Progenitor cell of endocrine pancreas (in vitro differentiated cells): ENCODE results near the gene SARM1. TPM values are rescaled to one million over a fixed set of nuclear protein-coding genes. Genes with fewer than 3 reads are reported as not detected.

Source experiments
- DNase-seq: peaks from one replicate; pipeline ENCODE4 v3.0.0; 2021; ENCODE audit warnings: low spot score; ENCODE audit not compliant: unreplicated experiment
- H3K27ac Mint-ChIP-seq: 2 replicates; pipeline ENCODE4 v1.8.0; 2021; ENCODE audit warnings: mild to moderate bottlenecking, moderate library complexity, mixed read lengths
- H3K27me3 Mint-ChIP-seq: 2 replicates; pipeline ENCODE4 v1.8.0; 2021; ENCODE audit warnings: mixed read lengths
- H3K36me3 Mint-ChIP-seq: 2 replicates; pipeline ENCODE4 v1.8.0; 2022; ENCODE audit warnings: mixed read lengths; ENCODE audit not compliant: insufficient read depth
- H3K4me1 Mint-ChIP-seq: 2 replicates; pipeline ENCODE4 v1.8.0; 2021; ENCODE audit warnings: low read depth, mixed read lengths
- H3K4me3 Mint-ChIP-seq: 2 replicates; pipeline ENCODE4 v1.8.0; 2021; ENCODE audit warnings: low read depth, mild to moderate bottlenecking, moderate library complexity, mixed read lengths
- H3K9me3 Mint-ChIP-seq: 2 replicates; pipeline ENCODE4 v1.8.0; 2021; ENCODE audit warnings: low read depth, mixed read lengths
- total RNA-seq: library from RNA; stranded (reverse); gene quantifications from 2 replicates; pipeline ENCODE4 v1.2.1, GENCODE V29; 2021
- TF ChIP-seq, protein P1 (sequence below): fragments of 200-600 bp; sonication (generic); IDR thresholded peaks from one replicate; pipeline ENCODE4 v1.5.0; 2021; ENCODE audit warnings: antibody characterized with exemption, mild to moderate bottlenecking; ENCODE audit not compliant: unreplicated experiment

Gene SARM1
- total RNA-seq, 1 donor from 2014 or later = 20.0 TPM

DNA sequence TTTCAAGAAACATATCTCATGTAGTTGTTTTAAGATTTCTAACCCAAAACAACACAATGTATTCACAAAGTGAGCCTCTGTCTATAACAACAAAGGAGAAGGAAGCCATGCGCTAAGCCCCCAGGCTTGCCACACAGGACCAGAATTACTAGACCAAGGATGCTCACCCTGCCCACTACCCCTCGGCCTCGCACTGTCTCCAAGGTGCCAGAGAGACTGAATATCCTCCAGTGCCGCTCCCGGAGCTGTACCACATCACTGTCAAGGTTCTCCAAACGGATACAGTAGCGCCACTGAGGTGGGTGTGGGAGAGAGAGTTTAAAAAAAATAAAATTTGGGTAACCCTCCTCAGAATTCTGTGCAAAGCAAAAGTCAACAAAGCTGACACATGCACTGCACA, 21.2 kb upstream of the SARM1 start:
- no peaks in the 10 kb centered on the region for H3K27me3 Mint-ChIP-seq
- TF ChIP-seq, protein P1, sequence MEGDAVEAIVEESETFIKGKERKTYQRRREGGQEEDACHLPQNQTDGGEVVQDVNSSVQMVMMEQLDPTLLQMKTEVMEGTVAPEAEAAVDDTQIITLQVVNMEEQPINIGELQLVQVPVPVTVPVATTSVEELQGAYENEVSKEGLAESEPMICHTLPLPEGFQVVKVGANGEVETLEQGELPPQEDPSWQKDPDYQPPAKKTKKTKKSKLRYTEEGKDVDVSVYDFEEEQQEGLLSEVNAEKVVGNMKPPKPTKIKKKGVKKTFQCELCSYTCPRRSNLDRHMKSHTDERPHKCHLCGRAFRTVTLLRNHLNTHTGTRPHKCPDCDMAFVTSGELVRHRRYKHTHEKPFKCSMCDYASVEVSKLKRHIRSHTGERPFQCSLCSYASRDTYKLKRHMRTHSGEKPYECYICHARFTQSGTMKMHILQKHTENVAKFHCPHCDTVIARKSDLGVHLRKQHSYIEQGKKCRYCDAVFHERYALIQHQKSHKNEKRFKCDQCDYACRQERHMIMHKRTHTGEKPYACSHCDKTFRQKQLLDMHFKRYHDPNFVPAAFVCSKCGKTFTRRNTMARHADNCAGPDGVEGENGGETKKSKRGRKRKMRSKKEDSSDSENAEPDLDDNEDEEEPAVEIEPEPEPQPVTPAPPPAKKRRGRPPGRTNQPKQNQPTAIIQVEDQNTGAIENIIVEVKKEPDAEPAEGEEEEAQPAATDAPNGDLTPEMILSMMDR = no peak
- no peak overlapping the region for H3K4me3 Mint-ChIP-seq
- H3K4me1 Mint-ChIP-seq = no peaks in the 10 kb centered on the region
- H3K9me3 Mint-ChIP-seq = no peaks in the 10 kb centered on the region
- no peak for DNase-seq
- peaks cover 20% of the 10 kb centered on the region for H3K36me3 Mint-ChIP-seq
- no peak overlapping the region for H3K27ac Mint-ChIP-seq

DNA sequence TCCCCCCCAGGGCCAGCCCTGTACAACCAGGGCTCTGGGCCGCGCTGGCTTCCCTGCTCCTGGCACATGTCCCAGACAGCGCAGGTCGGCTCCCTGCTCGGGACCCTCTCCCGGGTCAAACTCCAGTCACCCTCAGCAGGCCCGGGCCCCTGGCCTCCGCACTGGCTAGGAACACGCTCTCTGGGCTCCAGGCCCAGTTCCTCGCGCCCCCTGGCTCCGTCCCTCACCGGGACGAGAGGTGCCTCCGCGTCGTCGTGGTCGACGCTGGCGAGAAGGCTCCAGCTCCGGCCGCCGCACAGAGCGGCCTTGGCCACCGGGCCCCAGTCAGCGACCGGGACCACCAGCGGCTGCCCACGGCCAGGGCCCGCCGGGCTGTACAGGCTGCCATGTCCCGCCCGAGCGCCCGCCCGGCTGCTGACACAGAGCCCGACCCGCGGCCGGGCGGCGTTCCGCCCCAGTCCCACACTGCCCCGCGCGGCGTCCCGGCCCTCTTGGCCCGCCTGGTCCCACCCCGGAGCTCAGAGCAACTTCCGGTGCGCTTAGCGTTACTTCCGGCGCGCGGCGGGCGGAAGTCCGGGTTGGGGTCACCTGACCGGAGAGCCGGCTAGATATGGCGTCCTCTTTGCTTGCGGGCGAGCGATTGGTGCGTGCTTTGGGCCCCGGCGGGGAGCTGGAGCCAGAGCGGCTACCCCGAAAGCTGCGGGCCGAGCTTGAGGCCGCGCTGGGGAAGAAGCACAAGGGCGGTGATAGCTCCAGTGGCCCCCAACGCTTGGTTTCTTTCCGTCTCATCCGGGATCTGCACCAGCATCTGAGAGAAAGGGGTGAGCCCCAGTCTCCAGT, 14.2 kb upstream of the SARM1 start, which contains the start of gene POLDIP2:
POLDIP2 (minus strand) TSS at position 467 of the 840 bp plus-strand sequence; CDS start at position 388, 79 bp downstream.
- no peaks in the 10 kb centered on the region for H3K27me3 Mint-ChIP-seq
- H3K9me3 Mint-ChIP-seq = no peaks in the 10 kb centered on the region
- TF ChIP-seq, protein P1 = peak; percentile 15
- H3K4me1 Mint-ChIP-seq = peaks cover 18% of the 10 kb centered on the region
- peaks cover 17% of the 10 kb centered on the region for H3K36me3 Mint-ChIP-seq
- peak within 1 kb of the TSS; percentile 95 for H3K27ac Mint-ChIP-seq
- DNase-seq = peak; percentile 88
- H3K4me3 Mint-ChIP-seq = peak within 1 kb of the TSS; percentile 87

DNA sequence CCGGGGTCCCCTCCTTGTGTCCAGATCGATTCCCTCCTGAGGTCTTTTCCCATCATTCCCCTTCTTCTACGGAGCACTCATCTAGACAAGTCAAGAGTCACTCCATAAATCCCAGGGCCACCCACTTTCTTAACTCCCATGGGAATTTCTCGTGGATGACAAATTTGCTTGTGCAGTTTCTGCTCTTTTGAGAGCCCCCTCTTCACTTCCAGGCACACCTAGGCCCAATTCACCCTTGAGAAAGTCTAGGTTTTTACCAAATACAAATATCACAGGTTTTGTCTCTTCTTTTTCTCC, 13.6 kb upstream of the SARM1 start:
- DNase-seq = no peak
- H3K4me1 Mint-ChIP-seq = peaks cover 18% of the 10 kb centered on the region
- peaks cover 17% of the 10 kb centered on the region for H3K36me3 Mint-ChIP-seq
- H3K27me3 Mint-ChIP-seq = no peaks in the 10 kb centered on the region
- H3K9me3 Mint-ChIP-seq = no peaks in the 10 kb centered on the region
- H3K4me3 Mint-ChIP-seq = peak overlapping the region; percentile 87
- TF ChIP-seq, protein P1 = no peak
- peak overlapping the region; percentile 95 for H3K27ac Mint-ChIP-seq

DNA sequence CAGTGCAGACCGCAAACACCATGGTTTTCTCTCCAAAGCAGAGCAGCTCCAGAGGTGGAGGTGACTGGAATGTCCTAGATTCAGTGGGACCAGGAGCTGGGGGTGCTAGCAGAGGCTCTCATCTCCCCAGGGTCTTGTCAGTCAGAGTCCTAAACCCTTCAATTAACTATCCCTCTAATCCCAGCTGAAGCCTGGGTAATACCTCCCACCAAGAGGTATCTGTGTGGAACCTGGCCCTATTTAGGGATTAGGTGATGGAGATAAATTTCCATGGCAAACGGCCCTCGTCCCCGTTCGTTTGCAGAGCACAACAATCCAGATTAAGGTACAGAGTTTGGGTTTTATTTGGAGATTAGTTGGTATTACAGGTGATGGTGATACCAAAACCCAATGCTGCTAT, 8.3 kb upstream of the SARM1 start:
- H3K9me3 Mint-ChIP-seq = no peaks in the 10 kb centered on the region
- no peak overlapping the region for H3K4me3 Mint-ChIP-seq
- H3K4me1 Mint-ChIP-seq = peaks cover 8% of the 10 kb centered on the region
- peaks cover 10% of the 10 kb centered on the region for H3K36me3 Mint-ChIP-seq
- DNase-seq = no peak
- TF ChIP-seq, protein P1 = no peak
- H3K27me3 Mint-ChIP-seq = no peaks in the 10 kb centered on the region
- no peak overlapping the region for H3K27ac Mint-ChIP-seq

DNA sequence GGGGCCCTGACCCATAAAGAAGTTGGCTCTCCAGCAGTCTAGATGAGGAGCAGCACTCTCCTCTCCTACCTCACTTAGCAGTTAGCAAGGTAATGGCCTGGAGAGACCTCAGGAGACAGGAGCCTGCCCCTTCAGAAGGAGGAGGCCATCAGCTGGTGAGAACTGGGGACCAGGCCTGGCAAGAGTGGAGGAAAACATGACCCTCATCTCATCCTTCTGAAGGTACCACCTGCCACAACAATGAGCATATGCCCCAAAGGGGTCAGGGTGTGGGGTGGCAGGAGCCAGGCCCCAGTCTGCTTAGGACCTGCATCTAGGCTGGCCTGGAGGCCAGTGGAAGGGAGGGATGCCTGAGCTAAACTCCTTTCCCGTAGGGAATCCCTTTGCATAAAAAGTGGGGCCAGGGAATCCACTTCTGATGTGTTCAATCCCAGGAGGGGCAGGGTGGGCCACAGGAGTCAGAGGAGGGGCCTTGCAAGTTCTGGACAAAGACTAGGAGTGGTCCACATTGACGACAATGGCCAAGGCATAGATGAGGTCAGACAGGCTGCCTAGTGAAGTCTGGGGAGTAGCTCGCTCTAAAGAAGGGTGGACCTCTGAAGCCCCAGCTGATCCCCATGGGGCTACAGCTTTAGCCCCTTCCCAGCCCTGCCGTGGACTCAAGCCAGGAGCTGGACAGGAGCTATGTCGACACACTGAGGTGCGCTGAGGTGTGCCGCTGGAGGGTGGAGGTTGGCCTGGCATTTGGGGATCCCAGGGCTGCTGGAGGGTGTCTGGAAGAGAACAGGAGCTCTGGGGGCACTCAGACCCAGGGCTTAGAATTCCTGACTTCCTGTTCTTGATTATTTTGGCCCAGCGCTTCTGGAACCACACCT, 7.5 kb upstream of the SARM1 start:
- no peak for DNase-seq

More for the DNA sequence above, 7.5 kb upstream of the SARM1 start:
- peaks cover 14% of the 10 kb centered on the region for H3K4me1 Mint-ChIP-seq
- H3K27ac Mint-ChIP-seq = no peak overlapping the region
- H3K36me3 Mint-ChIP-seq = peaks cover 10% of the 10 kb centered on the region
- no peak overlapping the region for H3K4me3 Mint-ChIP-seq
- TF ChIP-seq, protein P1 = no peak
- H3K27me3 Mint-ChIP-seq = no peaks in the 10 kb centered on the region
- H3K9me3 Mint-ChIP-seq = no peaks in the 10 kb centered on the region
